ENCODE data around the gene AR. TPM values are rescaled to one million over a fixed set of nuclear protein-coding genes. Genes with fewer than 3 reads are reported as not detected.

The AR gene
- total and polyA plus RNA-seq, 2 of the 4 experiments (the other 2 are of a cell fraction) = 1.5 to 4.7 TPM

DNA sequence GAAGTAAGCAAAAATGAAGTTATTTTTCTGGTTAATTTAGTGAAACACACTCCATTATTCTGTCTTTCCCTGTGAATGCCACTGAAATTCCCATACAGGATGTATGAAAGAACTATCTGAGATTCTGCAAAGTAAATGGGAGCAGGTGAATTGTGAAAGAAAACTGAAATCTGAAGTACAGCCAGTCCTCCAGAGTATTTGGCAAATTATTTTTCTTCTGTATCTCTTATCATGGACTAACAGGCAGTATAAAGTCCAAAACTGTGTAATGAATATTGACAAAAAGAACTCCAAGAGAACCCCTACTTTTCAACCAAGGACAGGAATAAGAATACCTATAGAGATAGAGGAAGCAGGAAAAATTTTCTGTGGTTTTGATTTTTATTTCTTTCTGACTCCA lies 40.8 kb upstream of the AR start:
- Histone ChIP-seq H3K4me2 (ENCODE audit: low read depth, low read length) (no peak overlapping the region), H2AK5ac (ENCODE audit: low read depth, low read length) (no peak overlapping the region), H2BK20ac (ENCODE audit: low read depth, low read length) (no peak overlapping the region), H4K20me1 (ENCODE audit: insufficient read depth, low read length) (no peaks in the 10 kb centered on the region), H2BK15ac (ENCODE audit: low read depth, low read length) (no peak overlapping the region), H3K9ac (ENCODE audit: low read depth, low read length) (no peak overlapping the region), H3K14ac (replicated peaks; ENCODE audit: low read depth, low read length) (no peak overlapping the region), H3K36me3 (ENCODE audit: control insufficient read depth, insufficient read depth, low read length) (no peaks in the 10 kb centered on the region), H3K9me3 (ENCODE audit: control insufficient read depth, insufficient read depth, low read length) (no peaks in the 10 kb centered on the region), H4K8ac (ENCODE audit: low read depth in 2 of 2, low read length in 2 of 2) (no peak overlapping the region), H3K27ac (ENCODE audit: insufficient read depth, low read length) (no peak overlapping the region), H3K4ac (ENCODE audit: low read depth, low read length) (no peak overlapping the region), H3K27me3 (ENCODE audit: control insufficient read depth, insufficient read depth, low read length) (no peaks in the 10 kb centered on the region), H3K9me1 (ENCODE audit: insufficient read depth, low read length) (no peaks in the 10 kb centered on the region), H3K4me1 (ENCODE audit: control insufficient read depth, insufficient read depth, low read length) (no peaks in the 10 kb centered on the region), H2AK9ac (replicated peaks; ENCODE audit: low read depth, low read length, poor library complexity) (no peak overlapping the region), H3K4me3 (ENCODE audit: insufficient read depth, low read depth, low read length) (no peak overlapping the region), H3K23ac (ENCODE audit: low read depth, low read length) (no peak overlapping the region), H2BK5ac (ENCODE audit: low read depth, low read length, poor library complexity, severe bottlenecking) (no peak overlapping the region), H3K18ac (ENCODE audit: low read depth, low read length) (no peak overlapping the region), H3K79me1 (ENCODE audit: low read depth in 1 of 2, low read length in 2 of 2) (no peaks in the 10 kb centered on the region), H3K56ac (ENCODE audit: extremely low read depth, insufficient read depth, low read length) (no peak overlapping the region), H2AFZ (replicated peaks; ENCODE audit: low read length, poor library complexity) (no peak overlapping the region), H2BK120ac (ENCODE audit: low read depth, low read length) (no peak overlapping the region), H4K91ac (ENCODE audit: insufficient read depth, low read depth, low read length) (no peak overlapping the region), H4K5ac (ENCODE audit: low read depth, low read length) (no peak overlapping the region)
- no peak for ATAC-seq (ENCODE audit: low read depth)
- intact Hi-C loops (cut with micrococcal nuclease) (no loop called here), dilution Hi-C loops (cut with HindIII; ENCODE audit: low sequenced_read_pairs, unreplicated experiment) (no loop called here), in situ Hi-C loops (cut with MboI; ENCODE audit: low sequenced_read_pairs) (no loop called here)
- CTCF ChIA-PET = interaction anchor here (0.5 kb wide), 1 partner anchor 427 kb away, joined by 5 read pairs; no protein-coding TSS in a partner anchor
- DNase-seq = no peak
- POLR2A ChIA-PET (ENCODE audit: unreplicated experiment) = no interaction called here
- TF ChIP-seq MAZ (IDR thresholded peaks at IDR 0.05; ENCODE audit: borderline replicate concordance, low read depth, low read length) = no peak
- TF ChIP-seq CEBPB (IDR thresholded peaks at IDR 0.05; ENCODE audit: low read depth, low read length) = no peak
- no peak for TF ChIP-seq RCOR1 (IDR thresholded peaks at IDR 0.05; ENCODE audit: insufficient replicate concordance, low read length)
- TF ChIP-seq CHD1 (IDR thresholded peaks at IDR 0.05; ENCODE audit: low read depth, low read length) = no peak
- no peak for TF ChIP-seq RAD21 (IDR thresholded peaks at IDR 0.05; ENCODE audit: low read length)
- TF ChIP-seq USF2 (IDR thresholded peaks at IDR 0.05; ENCODE audit: low read depth, low read length) = no peak
- no peak for TF ChIP-seq MAFK (IDR thresholded peaks at IDR 0.05; ENCODE audit: low read depth, low read length)
- TF ChIP-seq SMC3 (IDR thresholded peaks at IDR 0.05; ENCODE audit: low read depth, low read length) = no peak
- no peak for TF ChIP-seq NFE2L2 (IDR thresholded peaks at IDR 0.05; ENCODE audit: low read depth, low read length)
- no peak for TF ChIP-seq MXI1 (IDR thresholded peaks at IDR 0.05; ENCODE audit: borderline replicate concordance, low read depth, low read length)
- TF ChIP-seq RFX5 (IDR thresholded peaks at IDR 0.05; ENCODE audit: low read depth, low read length) = no peak
- TF ChIP-seq FOS (IDR thresholded peaks at IDR 0.05; ENCODE audit: low read depth, low read length) = no peak
- TF ChIP-seq BHLHE40 (IDR thresholded peaks at IDR 0.05; ENCODE audit: low read depth, low read length) = no peak
- TF ChIP-seq ELK1 (IDR thresholded peaks at IDR 0.05; ENCODE audit: borderline replicate concordance, low read depth, low read length) = no peak
- TF ChIP-seq, protein P1, sequence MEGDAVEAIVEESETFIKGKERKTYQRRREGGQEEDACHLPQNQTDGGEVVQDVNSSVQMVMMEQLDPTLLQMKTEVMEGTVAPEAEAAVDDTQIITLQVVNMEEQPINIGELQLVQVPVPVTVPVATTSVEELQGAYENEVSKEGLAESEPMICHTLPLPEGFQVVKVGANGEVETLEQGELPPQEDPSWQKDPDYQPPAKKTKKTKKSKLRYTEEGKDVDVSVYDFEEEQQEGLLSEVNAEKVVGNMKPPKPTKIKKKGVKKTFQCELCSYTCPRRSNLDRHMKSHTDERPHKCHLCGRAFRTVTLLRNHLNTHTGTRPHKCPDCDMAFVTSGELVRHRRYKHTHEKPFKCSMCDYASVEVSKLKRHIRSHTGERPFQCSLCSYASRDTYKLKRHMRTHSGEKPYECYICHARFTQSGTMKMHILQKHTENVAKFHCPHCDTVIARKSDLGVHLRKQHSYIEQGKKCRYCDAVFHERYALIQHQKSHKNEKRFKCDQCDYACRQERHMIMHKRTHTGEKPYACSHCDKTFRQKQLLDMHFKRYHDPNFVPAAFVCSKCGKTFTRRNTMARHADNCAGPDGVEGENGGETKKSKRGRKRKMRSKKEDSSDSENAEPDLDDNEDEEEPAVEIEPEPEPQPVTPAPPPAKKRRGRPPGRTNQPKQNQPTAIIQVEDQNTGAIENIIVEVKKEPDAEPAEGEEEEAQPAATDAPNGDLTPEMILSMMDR (conservative IDR thresholded peaks at IDR 0.05; ENCODE audit: low read depth, low read length) = no peak
- TF ChIP-seq POLR2A (IDR thresholded peaks at IDR 0.05; ENCODE audit: low read depth, low read length) = no peak
- no TSS peak for BruUV-seq (replicated peaks)

Data from IMR-90 (cell line).